Measurements from ENCODE around the gene U2AF1L4.

Gene U2AF1L4

GRCh38 chr19:35714601-35715354, 30.4 kb downstream of the U2AF1L4 start:
- DNase-seq (ENCODE audit: low read depth in 1 of 2, low spot score in 1 of 2): no peak

- no peak for DNase-seq (ENCODE audit: low read depth in 1 of 2, low spot score in 1 of 2)
These were observed 31.2 kb downstream of the U2AF1L4 start for GRCh38 chr19:35713904-35714495.

- no peak for DNase-seq (ENCODE audit: low read depth in 1 of 2, low spot score in 1 of 2)
These were observed 31.7 kb downstream of the U2AF1L4 start for GRCh38 chr19:35713506-35713850.

- DNase-seq (ENCODE audit: low read depth in 1 of 2, low spot score in 1 of 2): peak in 1 of 2 donors; percentile 28
These were observed 32.4 kb downstream of the U2AF1L4 start for GRCh38 chr19:35712567-35713505.

- peak in 1 of 2 donors; percentile 29 for DNase-seq (ENCODE audit: low read depth in 1 of 2, low spot score in 1 of 2)
These were observed 34.2 kb downstream of the U2AF1L4 start for GRCh38 chr19:35710784-35711723.

- DNase-seq (ENCODE audit: low read depth in 1 of 2, low spot score in 1 of 2): no peak
These were observed 36.8 kb downstream of the U2AF1L4 start for GRCh38 chr19:35708391-35708790.

- no peak for DNase-seq (ENCODE audit: low read depth in 1 of 2, low spot score in 1 of 2)
These were observed 41.0 kb downstream of the U2AF1L4 start, which contains the start of gene ZBTB32 for GRCh38 chr19:35704218-35704617. Gene ZBTB32, plus strand, starts transcription at chr19:35704558. Its CDS starts 10,069 bp downstream, at chr19:35714627.

GRCh38 chr19:35703343-35703742, 41.9 kb downstream of the U2AF1L4 start:
- DNase-seq (ENCODE audit: low read depth in 1 of 2, low spot score in 1 of 2): no peak

DNA sequence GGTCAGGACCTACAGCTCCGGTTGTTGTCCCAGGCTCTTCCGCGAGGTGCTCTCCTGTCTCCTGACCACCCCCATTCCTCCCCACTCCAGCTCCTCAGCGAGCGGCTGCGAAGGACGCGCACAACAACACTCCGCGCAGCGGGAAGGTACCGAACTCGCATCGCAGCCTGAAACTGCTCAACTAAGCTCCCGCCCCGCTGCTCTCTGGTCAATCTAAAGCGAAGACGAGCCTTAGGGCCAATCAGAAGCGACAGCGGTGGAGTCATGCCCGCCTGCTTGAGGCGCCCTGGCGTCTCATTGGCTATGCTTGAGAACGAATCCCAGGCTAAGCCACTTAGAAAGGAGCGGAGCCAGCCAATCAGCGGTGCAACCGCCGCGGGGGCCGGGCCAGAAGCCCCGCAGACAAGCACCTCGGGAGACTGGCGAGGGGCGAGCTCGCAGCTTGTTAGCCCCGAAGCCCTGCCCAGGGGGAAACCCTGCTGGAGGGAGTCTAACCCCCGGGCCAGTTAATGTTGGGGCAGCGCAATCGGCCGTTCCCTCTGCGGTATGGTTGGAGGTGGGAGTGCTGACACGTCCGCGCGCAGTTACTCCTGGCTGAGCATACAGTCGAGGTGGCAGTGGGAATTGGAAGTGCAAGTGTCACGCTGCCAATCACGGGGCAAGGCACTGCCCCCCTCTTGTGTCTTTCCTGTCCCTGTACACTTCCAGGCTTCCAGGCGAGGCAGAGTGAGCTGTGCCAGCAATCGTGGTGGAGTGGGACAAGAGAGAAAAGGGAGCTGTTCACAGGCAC, 42.8 kb downstream of the U2AF1L4 start:
- DNase-seq (ENCODE audit: low read depth in 1 of 2, low spot score in 1 of 2): peak; percentile 79 to 86

DNA sequence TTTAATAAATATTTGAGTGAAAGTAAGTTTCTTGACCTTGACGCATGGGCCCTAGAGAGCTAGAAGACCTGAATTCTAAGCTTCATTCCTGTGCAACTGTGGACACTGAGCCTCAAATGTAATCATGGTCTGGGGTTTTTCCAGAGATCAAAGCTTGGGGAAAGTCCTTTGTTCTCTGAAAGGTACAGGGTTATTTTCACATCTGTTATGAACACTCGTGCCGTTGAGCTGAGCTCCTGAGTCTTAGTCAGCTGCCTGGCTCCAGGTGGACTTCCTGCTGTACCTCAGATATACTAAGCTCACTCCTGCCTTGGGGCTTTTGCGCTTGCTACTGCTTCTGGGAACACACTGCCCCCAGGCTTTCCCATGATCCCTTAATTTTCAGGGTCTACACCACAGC, 48.4 kb downstream of the U2AF1L4 start:
- no peak for DNase-seq (ENCODE audit: low read depth in 1 of 2, low spot score in 1 of 2)

DNA sequence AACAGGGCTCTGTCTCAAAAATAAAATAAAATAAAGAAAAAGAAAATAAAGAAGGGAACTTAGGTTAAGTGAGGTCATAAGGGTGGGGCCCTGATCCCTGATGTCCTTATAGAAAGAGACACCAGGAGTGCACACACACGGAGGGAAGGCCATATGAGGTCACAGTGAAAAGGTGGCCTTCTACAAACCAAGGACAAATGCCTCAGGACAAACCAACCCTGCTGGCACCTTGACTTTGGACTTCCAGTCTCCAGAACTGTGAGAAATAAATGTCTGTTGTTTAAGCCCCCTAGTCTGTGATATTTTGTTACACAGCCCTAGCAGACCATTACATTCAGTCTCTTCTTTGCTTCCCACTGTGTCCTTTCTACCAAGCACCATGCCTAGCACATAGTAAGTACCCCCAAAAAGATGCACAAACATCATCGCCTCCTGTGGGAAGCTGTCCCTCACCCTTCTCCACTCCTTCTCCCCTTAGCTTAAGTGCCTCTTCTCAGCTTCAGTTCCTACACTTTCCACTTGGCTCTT, 49.3 kb downstream of the U2AF1L4 start:
- no peak for DNase-seq (ENCODE audit: low read depth in 1 of 2, low spot score in 1 of 2)

GRCh38 chr19:35693835-35694599, 51.2 kb downstream of the U2AF1L4 start:
- DNase-seq (ENCODE audit: low read depth in 1 of 2, low spot score in 1 of 2): peak; percentile 80 to 81

GRCh38 chr19:35693422-35693821, 51.8 kb downstream of the U2AF1L4 start:
- DNase-seq (ENCODE audit: low read depth in 1 of 2, low spot score in 1 of 2): no peak
